Stimulated activated CD4-positive, alpha-beta T cell treated with anti-CD3 and anti-CD28 coated beads, Interleukin-12 subunit alpha, Interleukin-12 subunit beta, amount 100 ng/mL, for 24 hours (primary cell): Measurements from ENCODE around the gene CHST15.

Source experiments
- DNase-seq, 2 experiments: peaks; one replicate each; pipeline ENCODE4 v3.0.0-alpha.2; 2020; ENCODE audit warnings: low read depth in 2 of 2

CHST15 gene

GRCh38 chr10:124011464-124011863 is 81.9 kb downstream of the CHST15 start:
- no peak for DNase-seq

GRCh38 chr10:124010563-124011131 is 82.8 kb downstream of the CHST15 start:
- no peak for DNase-seq

- DNase-seq: no peak
These were observed 83.4 kb downstream of the CHST15 start for GRCh38 chr10:124010024-124010423.

- DNase-seq: no peak
These were observed 84.0 kb downstream of the CHST15 start for GRCh38 chr10:124009231-124010015.

- DNase-seq: no peak
These were observed 84.7 kb downstream of the CHST15 start for GRCh38 chr10:124008681-124009080.

- no peak for DNase-seq
These were observed 85.2 kb downstream of the CHST15 start for GRCh38 chr10:124008187-124008586.

GRCh38 chr10:124007773-124008145 is 85.6 kb downstream of the CHST15 start:
- DNase-seq: no peak

GRCh38 chr10:124007102-124007772 is 86.2 kb downstream of the CHST15 start:
- no peak for DNase-seq

GRCh38 chr10:124006526-124006925 is 86.9 kb downstream of the CHST15 start:
- no peak for DNase-seq

GRCh38 chr10:124005991-124006392 is 87.4 kb downstream of the CHST15 start:
- no peak for DNase-seq

GRCh38 chr10:124005091-124005490 is 88.3 kb downstream of the CHST15 start:
- no peak for DNase-seq

- no peak for DNase-seq
These were observed 88.8 kb downstream of the CHST15 start for GRCh38 chr10:124004663-124005004.

GRCh38 chr10:124003871-124004662 is 89.3 kb downstream of the CHST15 start:
- no peak for DNase-seq

GRCh38 chr10:124003481-124003870 is 89.9 kb downstream of the CHST15 start:
- no peak for DNase-seq

- DNase-seq: no peak
These were observed 90.4 kb downstream of the CHST15 start for GRCh38 chr10:124003070-124003419.

GRCh38 chr10:124002391-124003069 is 90.9 kb downstream of the CHST15 start:
- DNase-seq: no peak

- DNase-seq: no peak
These were observed 91.8 kb downstream of the CHST15 start for GRCh38 chr10:124001391-124002148.

- no peak for DNase-seq
These were observed 92.6 kb downstream of the CHST15 start for GRCh38 chr10:124000792-124001201.

GRCh38 chr10:123999956-124000615 is 93.3 kb downstream of the CHST15 start:
- no peak for DNase-seq

- DNase-seq: no peak
These were observed 94.1 kb downstream of the CHST15 start for GRCh38 chr10:123999261-123999660.
